Progenitor cell of endocrine pancreas (in vitro differentiated cells): ENCODE measurements around the gene DNAJA4. TPM values are rescaled to one million over a fixed set of nuclear protein-coding genes. Genes with fewer than 3 reads are reported as not detected.

Experiments
- DNase-seq: peaks from one replicate; pipeline ENCODE4 v3.0.0; 2021; ENCODE audit warnings: low spot score; ENCODE audit not compliant: unreplicated experiment
- H3K27ac Mint-ChIP-seq: 2 replicates; pipeline ENCODE4 v1.8.0; 2021; ENCODE audit warnings: mild to moderate bottlenecking, moderate library complexity, mixed read lengths
- H3K27me3 Mint-ChIP-seq: 2 replicates; pipeline ENCODE4 v1.8.0; 2021; ENCODE audit warnings: mixed read lengths
- H3K36me3 Mint-ChIP-seq: 2 replicates; pipeline ENCODE4 v1.8.0; 2022; ENCODE audit warnings: mixed read lengths; ENCODE audit not compliant: insufficient read depth
- H3K4me1 Mint-ChIP-seq: 2 replicates; pipeline ENCODE4 v1.8.0; 2021; ENCODE audit warnings: low read depth, mixed read lengths
- H3K4me3 Mint-ChIP-seq: 2 replicates; pipeline ENCODE4 v1.8.0; 2021; ENCODE audit warnings: low read depth, mild to moderate bottlenecking, moderate library complexity, mixed read lengths
- H3K9me3 Mint-ChIP-seq: 2 replicates; pipeline ENCODE4 v1.8.0; 2021; ENCODE audit warnings: low read depth, mixed read lengths
- total RNA-seq: library from RNA; stranded (reverse); gene quantifications from 2 replicates; pipeline ENCODE4 v1.2.1, GENCODE V29; 2021
- TF ChIP-seq, protein P1 (sequence below): fragments of 200-600 bp; sonication (generic); IDR thresholded peaks from one replicate; pipeline ENCODE4 v1.5.0; 2021; ENCODE audit warnings: antibody characterized with exemption, mild to moderate bottlenecking; ENCODE audit not compliant: unreplicated experiment

Gene DNAJA4
- total RNA-seq, 1 donor from 2014 or later = 4.8 TPM

DNA sequence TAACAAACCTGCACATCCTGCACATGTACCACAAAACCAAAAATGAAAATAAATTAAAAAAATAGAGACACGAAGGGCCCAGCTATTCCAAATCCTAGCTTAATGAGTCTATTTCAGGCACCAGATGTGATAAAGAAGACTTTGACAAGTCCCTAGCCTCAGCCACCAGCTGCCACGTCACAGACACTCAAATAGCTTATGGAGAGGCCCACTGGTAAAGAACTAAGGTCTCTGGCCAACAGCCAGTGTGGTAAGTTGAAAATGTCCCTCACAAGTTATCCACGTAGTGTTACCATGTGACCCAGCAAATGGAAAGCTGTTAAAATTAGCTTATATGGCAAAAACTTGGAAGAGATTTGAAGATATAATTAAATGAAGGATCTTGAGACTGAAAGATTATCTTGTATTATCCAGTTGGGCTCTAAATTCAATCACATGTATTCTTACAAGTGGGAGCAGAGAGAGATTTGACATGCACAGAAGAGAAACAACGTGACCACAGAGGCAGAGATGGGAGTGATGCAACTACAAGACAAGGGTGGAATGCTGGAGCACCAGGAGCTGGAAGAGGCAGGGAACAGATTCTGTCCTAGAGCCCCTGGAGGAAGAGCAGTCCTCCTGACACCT is 40.9 kb upstream of the DNAJA4 start:
- Mint-ChIP-seq H3K36me3 (no peaks in the 10 kb centered on the region), H3K4me1 (peaks cover 7% of the 10 kb centered on the region), H3K9me3 (peaks cover 6% of the 10 kb centered on the region), H3K27ac (no peak overlapping the region), H3K27me3 (peaks cover 2% of the 10 kb centered on the region), H3K4me3 (no peak overlapping the region)
- TF ChIP-seq, protein P1, sequence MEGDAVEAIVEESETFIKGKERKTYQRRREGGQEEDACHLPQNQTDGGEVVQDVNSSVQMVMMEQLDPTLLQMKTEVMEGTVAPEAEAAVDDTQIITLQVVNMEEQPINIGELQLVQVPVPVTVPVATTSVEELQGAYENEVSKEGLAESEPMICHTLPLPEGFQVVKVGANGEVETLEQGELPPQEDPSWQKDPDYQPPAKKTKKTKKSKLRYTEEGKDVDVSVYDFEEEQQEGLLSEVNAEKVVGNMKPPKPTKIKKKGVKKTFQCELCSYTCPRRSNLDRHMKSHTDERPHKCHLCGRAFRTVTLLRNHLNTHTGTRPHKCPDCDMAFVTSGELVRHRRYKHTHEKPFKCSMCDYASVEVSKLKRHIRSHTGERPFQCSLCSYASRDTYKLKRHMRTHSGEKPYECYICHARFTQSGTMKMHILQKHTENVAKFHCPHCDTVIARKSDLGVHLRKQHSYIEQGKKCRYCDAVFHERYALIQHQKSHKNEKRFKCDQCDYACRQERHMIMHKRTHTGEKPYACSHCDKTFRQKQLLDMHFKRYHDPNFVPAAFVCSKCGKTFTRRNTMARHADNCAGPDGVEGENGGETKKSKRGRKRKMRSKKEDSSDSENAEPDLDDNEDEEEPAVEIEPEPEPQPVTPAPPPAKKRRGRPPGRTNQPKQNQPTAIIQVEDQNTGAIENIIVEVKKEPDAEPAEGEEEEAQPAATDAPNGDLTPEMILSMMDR = no peak
- DNase-seq = no peak

DNA sequence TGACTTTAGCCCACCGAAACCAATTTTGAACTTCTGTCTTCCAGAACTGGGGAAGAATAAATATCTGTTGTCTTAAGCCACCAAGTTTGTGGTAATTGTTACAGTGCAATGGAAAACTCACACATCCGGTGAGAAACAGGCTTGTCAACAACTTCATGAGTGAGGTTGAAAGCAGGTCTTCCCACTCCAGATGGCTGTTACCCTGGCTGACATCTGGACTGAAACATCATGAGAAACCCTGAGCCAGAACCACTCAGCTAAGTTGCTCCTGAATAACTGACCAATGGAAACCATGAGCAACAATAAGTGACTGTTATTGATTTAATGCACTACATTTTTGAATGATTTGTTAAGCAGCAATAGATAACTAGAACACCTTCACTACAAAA is 40.3 kb upstream of the DNAJA4 start:
- TF ChIP-seq, protein P1 = no peak

DNA sequence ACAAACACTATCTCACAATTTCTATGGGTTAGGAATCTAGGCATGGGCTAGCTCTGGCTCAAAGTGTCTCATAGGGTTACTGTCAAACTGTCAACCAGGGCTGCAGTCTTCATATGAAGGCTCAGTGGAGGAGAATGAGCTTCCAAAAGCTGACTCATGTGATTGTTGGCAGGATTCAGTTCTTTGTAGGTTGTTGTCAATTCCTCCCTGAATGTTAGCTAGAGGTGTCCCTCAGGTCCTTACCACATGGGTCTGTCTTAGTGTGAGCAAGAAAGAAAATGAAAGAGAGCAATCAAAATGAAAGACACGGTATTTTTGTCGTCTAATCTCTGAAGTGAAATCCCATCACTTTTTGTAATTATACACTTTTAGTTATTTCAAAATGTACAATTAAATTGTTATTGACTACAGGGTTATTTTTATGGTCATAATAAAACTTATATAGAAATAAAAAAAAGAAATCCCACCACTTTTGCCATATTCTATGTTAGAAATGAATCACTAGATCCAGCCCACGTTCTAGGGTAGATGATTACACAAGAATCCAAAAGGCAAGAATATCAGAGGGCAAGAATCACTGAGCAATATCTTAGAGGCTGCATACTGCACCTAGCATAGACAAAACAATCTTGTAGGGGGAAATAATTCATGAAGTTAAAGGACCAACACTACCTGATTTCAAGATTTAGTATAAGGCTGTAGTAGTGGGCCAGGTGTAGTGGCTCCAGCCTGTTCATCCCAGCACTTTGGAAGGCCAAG is 38.4 kb upstream of the DNAJA4 start:
- peaks cover 4% of the 10 kb centered on the region for H3K4me1 Mint-ChIP-seq
- no peak overlapping the region for H3K27ac Mint-ChIP-seq
- TF ChIP-seq, protein P1 = no peak
- no peak overlapping the region for H3K4me3 Mint-ChIP-seq
- H3K36me3 Mint-ChIP-seq = no peaks in the 10 kb centered on the region
- H3K27me3 Mint-ChIP-seq = peaks cover 2% of the 10 kb centered on the region
- DNase-seq = no peak
- peaks cover 6% of the 10 kb centered on the region for H3K9me3 Mint-ChIP-seq

More for the DNA sequence above, 40.3 kb upstream of the DNAJA4 start:
- Mint-ChIP-seq H3K27ac (no peak overlapping the region), H3K4me1 (peaks cover 7% of the 10 kb centered on the region), H3K4me3 (no peak overlapping the region), H3K27me3 (peaks cover 2% of the 10 kb centered on the region), H3K36me3 (no peaks in the 10 kb centered on the region), H3K9me3 (peaks cover 6% of the 10 kb centered on the region)
- DNase-seq = no peak

DNA sequence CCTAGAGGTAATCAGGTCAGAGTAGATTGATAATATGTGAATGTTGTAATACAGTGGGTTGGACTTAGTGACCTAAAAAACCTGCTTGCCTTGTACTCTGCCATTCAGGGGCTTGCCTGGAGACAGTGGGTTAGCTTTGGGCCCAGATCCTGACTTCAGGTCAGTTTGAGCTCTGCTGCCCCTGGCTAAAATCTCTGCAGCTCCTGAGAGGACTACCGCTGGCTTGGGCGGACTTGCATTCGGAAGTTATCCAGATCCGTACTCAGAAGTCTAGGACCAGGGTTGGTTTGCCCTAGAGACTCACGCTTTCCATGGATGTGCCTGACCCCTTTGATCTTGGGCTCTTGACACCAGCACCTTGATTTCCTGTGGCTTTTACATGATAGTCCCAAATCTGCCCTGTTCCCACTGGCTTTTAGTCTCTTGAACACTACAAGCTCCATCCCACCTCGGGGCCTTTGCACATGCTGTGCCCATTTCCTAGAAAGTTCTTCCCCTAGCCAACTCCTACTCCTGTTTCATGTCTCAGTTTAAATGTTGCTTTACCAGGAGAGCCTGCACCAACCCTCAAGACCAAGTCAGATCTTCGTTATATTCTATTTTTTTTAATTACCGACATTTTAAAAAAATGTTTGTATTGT is 35.9 kb upstream of the DNAJA4 start:
- no peaks in the 10 kb centered on the region for H3K4me1 Mint-ChIP-seq
- no peaks in the 10 kb centered on the region for H3K36me3 Mint-ChIP-seq
- no peak overlapping the region for H3K27ac Mint-ChIP-seq
- no peaks in the 10 kb centered on the region for H3K27me3 Mint-ChIP-seq
- no peak for DNase-seq
- peaks cover 6% of the 10 kb centered on the region for H3K9me3 Mint-ChIP-seq
- H3K4me3 Mint-ChIP-seq = no peak overlapping the region
- TF ChIP-seq, protein P1 = no peak
